Activated CD4-positive, CD25-positive, alpha-beta regulatory T cell (primary cell): ENCODE data around the gene SELPLG.
"Not testable (repeated sequence)": the region's sequence is repeated elsewhere in the genome, so short reads cannot be mapped to it uniquely, and the experiment has no call there.

ENCODE experiments used
- DNase-seq, 4 experiments: peaks; one replicate each; lab custom pipeline; 2025; lab: John Stamatoyannopoulos, UW

SELPLG gene

GRCh38 chr12:108655812-108656175 lies 22.1 kb upstream of the SELPLG start:
- not testable (repeated sequence) for DNase-seq

DNA sequence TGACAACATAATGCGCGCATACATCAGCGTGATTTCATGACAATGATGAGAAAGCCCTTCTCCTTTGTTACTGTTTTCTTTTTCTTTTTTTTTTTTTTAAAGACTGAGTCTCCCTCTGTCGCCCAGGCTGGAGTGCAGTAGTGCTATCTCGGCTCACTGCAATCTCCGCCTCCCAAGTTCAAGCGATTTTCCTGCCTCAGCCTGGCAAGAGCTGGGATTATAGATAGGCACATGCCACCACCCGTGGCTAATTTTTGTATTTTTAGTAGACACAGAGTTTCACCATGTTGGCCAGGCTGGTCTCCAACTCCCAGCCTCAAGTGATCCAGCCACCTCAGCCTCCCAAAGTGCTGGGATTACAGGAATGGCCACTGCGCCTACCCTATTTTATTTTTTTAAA lies 20.9 kb upstream of the SELPLG start:
- not testable (repeated sequence) for DNase-seq

DNA sequence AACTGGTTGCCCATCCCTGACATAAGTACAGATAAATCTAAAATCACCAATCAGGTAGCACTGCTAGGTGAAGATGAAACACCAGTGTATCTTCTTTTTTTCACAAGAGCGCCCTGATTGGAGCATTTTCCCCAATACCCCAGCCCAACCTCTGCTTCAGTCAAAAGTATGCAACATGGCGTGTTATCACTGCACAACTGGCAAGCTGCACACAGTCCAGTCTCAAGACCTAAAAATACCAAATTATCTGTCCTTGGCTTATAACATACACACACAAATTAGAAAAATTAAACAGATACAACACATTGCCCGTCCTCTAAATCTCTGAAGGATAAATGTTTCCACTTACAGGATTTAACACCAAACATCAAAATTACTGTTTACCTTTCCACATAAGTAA lies 20.2 kb upstream of the SELPLG start:
- DNase-seq, result no peak

DNA sequence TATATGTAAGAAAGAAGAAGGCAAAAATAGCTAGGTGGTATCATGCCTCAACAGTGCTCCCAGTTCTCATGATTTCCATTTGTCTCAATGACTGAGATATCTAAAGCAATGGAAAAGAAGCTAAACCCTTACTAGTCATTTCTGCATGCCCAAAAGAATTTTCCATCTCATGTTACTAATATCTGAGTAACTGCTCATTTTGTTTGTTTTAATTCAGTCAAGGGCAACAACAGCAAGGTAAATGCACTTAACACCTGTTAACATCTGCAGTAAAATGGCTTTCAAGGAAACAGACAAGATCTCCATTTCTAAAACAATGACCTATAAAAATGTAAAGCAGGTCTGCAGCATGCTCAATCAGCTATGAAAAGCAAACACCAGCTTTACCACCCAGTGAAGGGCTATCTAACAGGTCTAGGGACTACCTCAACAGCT lies 19.4 kb upstream of the SELPLG start:
- no peak for DNase-seq

DNA sequence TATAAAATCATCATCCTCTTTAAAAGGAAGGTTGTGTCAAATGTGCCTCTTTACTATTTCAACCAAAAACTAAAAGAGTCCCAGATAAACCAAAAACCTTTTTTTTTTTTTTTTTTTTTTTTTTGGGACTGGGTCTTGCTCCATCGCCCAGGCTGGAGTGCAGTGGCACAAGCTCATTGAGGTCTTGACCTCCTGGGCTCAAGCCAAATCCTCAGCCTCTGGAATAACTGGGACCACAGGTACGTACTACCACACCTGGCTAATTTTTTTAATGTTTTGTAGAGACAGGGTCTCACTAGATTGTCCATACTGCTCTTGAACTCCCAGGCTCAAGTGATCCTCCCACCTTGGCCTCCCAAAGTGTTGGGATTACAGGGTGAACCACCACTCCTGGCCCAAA lies 16.4 kb upstream of the SELPLG start:
- DNase-seq, result no peak

DNA sequence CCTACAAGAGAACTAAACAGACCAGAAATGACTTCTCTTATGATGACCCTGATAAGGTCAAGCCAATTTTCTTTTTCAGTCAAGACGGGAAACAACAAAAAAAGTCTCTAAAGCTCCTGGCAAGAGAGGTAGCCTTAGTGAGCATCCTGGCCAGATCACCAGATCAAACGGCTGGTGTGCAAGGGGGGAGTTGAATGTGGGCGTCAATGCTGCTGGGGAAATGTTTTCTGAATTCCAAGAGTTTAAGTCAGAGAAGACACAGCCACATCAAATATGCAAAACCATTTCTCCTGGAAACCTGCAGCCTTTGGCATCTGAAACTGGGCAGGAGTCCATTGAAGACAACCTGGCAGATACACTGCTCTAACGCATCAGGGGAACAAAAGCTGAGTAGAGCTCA lies 16.0 kb upstream of the SELPLG start:
- no peak for DNase-seq

DNA sequence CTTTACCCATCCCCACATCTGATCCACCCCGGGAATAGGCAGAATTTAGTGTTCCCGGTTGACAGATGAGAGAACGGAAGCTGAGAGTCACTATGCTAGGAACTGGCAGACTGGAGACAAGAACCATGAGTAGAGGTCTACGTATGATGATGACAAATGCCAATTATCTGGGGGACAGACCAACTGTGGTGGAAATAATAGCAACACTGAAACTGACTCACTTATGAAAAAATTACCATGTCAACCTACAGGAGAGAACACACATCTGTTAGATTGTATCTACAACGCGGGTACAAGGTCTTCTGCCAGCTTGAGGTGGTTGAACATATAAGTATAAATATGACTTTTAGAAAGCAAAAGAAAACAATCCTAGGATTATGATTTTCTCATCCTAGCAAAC lies 15.4 kb upstream of the SELPLG start:
- DNase-seq, result no peak

- no peak for DNase-seq
These were observed 14.7 kb upstream of the SELPLG start for GRCh38 chr12:108648371-108648770.

DNA sequence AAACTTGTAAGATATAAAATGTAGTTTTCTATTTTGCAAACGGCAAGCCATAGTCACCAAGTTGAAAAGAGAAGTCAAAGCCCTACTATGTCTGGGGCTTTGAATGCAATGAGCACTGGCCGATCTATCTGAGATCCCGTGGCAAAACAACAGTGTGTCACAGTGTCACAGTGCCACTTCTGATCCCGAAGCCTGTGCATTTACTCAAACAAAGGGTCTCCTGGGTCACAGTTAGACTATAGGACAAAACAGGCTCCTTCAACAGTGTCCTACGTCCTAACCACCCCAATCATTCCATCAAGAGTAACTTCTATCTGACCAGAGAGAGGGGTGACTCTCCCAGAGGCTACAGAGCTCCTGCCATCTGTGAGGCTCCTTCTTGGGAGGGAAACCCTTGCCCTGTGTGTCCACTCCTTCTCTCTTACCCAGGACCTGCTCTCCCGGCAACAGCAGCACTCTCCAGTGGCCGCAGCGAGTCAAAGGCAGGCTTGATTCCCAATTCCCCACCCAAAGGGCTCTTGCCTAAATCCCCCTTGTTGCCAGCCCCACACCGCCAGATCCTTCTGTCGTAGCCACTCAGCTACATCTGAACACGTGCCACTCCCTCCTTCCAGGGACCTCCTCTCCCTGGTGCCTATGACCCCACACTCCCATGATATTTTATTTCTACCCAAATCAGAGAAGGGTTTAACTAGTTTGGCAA lies 14.0 kb upstream of the SELPLG start:
- no peak for DNase-seq

DNA sequence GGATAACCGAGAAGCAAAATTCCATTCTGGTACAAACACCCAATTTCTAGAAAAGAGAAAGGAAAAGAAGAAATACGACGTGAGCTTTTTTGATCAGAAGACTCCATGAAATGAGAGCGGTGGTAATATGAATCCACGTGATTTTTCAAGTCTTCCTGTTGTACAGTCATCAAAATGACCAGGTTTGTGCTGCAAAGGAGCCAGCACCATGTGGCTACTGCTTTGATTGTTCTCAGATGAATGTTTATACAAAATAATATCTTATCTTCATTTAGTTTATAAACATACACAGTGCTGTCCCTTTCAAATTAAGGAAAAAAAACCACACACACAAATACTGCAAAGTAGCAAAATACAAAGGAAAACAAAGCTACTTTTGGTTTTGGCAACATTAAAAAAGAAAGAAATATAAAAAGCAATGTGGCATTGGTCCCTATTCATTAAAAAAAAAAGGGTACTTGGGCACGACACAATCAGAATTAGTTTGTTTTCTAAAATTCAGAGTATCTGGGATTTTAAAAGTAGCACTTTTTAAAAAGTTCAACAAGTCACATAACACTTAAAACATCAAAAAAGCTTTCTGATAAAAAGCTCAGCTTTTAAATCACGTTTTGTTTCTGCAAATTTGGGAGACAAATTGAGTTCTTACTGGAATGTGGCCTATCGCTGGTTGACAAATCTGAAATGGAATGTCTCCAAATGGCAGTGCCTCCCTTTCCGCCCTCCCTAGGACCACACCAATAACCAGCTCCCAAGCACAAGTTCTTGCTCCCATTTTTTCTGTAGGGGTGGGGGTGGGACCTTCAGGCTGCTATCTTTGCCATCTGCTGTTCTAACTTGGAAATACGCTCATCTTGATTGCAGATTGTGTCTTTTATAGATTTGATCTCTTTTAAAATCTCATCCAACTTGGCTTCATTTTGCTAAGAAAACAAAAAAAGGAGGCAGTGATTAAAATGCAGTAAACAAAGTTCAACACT lies 13.2 kb upstream of the SELPLG start:
- DNase-seq, result no peak

DNA sequence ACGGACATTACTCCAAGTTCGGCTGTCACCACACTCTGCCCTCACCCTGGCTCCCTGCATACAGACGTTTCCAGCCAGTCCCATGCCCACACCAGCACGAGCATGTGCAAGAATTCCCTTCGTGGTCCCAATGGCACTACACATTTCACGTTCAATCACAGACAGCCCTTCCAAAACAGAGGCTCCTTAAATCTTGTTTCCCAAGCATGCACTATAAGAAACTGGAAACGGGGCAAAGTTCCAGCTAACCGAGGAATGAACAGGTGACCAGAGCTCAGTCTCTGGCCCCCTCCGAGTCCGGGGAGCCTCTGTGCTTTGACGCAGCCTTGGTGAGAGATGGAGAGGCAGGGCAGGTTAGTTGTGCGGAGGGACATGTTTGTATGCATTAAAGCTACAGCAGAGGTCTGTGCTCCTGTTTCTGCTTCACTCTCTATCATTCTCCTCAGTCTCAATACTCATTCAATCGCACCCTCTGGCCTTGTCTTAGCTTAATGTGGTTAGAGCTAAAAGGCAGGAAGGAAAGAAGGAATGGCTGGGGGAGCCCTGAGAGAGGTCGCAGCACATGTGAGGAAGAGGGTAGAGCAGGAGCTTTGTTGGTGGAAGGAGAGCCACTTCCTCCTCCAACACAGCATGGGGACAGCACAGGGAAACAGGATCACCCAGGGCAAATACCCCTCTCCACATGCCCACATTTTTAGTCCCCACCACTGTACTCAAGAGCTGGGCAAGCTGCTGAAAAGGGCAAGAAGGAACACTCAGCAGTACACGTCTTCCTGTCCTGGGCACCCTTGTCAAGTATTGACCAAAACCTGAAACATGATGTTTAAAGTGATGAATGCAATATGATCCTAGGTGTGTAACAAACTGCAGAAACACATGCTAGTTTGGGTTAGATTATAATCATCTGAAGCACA lies 12.2 kb upstream of the SELPLG start:
- DNase-seq, result no peak

DNA sequence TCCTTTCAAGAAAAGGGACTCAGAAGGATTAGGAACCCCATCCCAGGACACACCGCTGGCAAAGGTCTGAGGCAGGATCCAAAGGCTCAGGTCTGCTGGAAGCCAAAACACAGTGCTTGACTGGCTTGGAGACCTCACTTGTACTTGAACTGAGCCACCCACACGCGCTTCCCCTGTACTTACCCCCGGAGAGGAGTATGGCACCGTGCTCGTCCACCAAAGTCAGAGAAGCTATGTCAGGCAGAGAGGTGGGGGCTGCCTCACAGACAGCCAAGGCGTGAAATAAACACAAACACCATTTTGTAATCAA lies 11.1 kb upstream of the SELPLG start:
- no peak for DNase-seq

DNA sequence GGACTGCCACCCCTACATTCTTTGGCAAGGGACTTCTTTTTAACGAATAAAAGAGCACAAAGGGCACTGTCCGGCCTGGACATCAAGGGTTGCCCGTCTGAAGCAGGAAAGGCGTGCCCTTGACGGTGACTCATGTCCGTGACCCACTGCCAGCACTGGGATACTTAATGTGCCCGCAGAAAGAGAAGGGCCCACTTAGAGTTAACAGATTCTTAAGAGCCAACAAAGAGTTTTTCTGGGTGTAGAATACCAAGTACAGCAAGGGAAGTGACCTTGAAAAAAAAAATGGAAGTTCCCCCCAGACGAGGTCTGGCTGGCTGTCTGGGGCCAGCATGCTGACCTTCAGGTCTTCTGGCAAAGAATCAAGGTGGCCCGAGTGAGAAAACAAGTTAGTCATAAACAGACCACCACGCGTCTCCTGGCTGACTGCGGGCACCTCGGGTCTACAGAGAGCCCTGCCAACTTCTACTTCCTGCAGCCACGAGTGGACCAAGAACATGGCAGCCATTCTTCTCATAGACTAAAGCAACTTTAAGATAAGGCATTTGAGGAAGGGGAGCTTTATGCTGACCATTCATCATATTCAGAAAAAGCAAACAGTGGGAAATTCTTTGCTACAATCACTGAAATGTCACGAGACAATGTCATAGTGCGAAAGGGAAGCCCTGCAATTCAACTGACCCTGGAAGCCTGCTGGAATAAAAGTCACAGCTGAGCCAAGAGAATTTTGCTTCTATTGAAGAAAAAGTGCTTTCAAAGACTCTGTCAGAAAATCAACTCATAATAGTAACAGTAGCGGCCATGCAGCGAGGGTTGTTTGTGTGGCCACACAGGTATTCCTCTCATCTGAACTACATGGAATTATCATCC lies 10.5 kb upstream of the SELPLG start:
- DNase-seq, result no peak

GRCh38 chr12:108642899-108643654 lies 9.4 kb upstream of the SELPLG start:
- no peak for DNase-seq

DNA sequence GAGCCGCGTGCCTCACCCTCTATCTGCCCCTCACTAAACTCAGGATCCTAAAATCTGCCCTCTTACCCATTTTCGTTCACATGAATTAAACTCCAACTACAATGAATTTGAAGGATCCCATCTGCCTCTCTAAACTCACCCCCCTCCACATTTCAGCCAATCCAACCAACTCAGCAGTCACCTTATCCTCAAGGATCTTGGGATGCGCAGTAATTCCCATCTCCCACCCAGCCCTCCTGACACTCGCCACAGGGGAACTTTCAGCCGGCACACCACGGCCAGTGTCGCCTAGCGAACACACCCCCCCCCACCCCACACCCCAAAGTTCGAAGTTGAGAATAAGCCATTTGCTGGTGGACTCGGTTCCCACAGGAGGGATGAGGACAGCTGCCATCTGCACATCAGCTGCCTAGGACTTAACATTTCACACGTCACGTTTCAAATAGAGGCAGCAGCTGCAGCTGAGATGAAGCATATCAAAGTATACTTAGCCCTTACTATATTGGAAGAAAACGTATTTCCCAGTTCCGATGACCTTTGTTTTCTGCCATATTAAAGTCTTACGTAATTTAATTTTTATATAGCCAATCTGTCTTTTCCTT lies 8.7 kb upstream of the SELPLG start:
- DNase-seq, result no peak

GRCh38 chr12:108641446-108642268 lies 8.0 kb upstream of the SELPLG start:
- no peak for DNase-seq

DNA sequence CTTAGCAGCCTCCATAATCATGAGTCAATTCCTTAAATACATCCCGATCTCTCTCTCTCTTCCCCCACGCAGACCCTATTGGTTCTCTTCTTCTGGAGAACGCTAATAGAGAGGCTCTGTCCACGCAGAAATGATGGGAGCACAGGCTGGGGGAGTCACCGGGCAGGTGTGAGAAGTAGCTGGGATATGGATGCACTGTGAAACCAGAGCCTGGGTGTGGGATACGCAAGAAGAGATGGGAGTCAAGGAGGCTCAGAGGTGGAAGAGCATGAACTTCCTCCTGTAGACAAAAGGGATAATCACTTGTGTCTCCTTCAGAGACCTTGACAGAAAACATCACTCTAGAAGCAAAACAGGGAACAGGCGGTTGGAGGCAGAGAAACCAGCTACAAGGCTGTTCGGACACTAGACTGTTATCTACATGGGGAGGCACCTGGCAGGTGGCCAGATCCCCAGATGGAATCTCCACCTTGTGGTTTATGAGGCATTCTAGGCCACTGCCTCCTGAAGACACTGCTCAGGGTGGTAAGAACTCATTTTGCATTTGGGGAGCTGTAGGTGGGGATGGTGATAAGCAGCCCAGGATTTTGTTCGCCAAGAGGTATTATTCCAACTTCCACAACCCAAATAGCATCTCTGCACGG lies 7.2 kb upstream of the SELPLG start:
- no peak for DNase-seq

DNA sequence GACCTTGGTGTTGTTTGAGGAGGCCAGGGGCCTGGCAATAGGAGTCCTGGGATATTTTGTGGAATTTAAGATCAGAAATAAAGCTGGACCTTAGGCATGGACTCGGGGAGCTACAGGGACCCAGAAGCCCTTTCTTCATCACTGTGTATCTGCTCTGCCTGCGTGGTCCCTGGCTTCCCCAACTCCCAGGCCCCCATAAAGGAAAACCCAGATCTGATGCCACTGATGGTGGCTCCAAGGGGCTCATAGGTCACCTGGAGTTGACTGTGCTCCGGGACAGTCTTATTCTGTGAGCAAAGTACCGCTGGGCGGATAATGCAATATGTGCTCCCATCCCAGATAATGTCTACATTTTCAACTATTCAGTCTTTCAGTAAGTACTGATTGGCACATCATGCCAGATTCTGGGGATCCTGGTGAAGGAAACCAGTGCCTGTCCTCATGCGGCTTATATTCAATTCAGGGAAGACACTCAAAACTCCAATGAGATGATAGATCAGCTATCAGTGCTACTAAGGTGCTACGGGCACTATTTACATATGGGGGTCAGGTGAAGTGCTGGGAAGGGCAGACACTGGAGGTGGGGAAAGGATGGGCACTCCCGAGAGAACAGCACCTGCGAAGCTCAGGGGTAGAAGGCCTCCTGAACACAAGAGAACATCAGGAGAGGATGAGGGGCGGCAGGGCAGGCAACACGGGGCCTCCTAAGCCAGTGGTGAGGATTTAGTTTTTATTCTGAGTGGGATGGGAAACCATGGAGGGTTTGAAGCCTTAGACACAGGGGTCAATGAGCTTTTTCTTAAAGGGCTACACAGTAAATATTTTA lies 5.5 kb upstream of the SELPLG start:
- DNase-seq, result no peak
